HG03457 (cell line): ENCODE data around the gene GATAD2B.

ENCODE experiments used
- ATAC-seq: cut with Tn5 transposase; IDR thresholded peaks from one replicate; pipeline ENCODE4 v1.9.1; 2021; ENCODE audit warnings: moderate number of reproducible peaks; ENCODE audit not compliant: unreplicated experiment

GATAD2B gene

DNA sequence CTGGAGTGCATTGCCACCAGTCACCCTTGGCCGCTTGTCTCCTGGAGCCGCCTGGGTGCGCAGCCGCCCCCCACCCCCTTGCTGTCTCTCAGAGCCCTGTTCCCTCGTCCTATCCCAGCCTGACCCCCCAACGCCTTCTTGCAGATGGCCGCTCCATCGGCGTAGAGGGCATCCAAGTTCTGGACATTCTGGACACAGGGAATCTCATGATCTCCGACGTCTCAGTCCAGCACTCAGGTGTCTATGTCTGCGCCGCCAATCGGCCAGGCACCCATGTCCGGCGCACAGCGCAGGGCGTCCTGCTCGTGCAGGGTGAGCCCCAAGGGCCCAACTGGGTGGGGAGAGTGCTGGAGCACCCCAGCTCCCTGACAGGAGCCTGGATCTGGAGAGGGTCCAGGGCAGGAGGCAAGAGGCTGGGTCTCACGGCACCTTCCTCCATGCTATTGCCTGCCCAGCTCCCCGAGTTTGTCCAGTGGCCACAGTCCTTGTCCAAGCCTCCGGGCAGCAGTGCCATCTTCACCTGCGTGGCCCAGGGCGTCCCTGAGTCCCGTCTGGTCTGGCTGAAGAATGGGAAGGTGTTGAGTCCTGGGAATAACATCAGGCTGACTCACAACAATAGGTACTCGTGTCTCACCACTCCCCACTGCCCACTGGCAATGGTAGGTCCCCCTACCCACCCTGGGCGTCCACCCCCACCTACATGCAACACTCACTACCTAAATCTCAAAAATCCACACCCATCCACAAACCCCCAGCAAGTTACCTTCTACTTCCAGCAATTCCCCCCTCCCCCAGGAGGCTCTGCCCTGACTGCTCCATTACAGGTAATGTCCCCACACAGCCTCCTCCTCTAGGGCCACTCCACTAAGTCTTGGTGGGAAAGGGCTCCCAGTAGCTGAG lies 123.0 kb downstream of the GATAD2B start:
- no peak for ATAC-seq

DNA sequence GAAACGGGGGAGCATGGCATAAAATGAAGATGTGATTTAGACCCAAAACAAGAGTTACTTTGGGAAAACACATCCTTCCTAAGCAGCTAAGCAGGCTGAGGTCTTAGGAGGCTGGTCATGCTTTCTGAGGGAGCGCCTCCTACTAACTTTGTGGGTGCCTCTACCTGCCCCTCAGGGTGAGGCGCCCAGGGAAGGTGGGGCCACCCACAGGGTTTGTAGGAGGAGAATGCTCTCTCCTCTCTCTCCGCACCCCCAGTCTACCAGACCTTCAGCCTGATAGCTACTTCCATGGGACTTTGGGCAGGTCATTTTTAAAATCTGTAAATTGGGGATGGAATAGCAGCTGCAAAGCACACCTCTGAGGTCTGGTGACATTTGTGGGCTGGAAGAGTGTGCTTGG lies 123.8 kb downstream of the GATAD2B start:
- ATAC-seq: no peak

GRCh38 chr1:153798468-153798780 lies 124.3 kb downstream of the GATAD2B start:
- ATAC-seq: no peak

- no peak for ATAC-seq
These were observed 125.7 kb downstream of the GATAD2B start for GRCh38 chr1:153796786-153797659.

DNA sequence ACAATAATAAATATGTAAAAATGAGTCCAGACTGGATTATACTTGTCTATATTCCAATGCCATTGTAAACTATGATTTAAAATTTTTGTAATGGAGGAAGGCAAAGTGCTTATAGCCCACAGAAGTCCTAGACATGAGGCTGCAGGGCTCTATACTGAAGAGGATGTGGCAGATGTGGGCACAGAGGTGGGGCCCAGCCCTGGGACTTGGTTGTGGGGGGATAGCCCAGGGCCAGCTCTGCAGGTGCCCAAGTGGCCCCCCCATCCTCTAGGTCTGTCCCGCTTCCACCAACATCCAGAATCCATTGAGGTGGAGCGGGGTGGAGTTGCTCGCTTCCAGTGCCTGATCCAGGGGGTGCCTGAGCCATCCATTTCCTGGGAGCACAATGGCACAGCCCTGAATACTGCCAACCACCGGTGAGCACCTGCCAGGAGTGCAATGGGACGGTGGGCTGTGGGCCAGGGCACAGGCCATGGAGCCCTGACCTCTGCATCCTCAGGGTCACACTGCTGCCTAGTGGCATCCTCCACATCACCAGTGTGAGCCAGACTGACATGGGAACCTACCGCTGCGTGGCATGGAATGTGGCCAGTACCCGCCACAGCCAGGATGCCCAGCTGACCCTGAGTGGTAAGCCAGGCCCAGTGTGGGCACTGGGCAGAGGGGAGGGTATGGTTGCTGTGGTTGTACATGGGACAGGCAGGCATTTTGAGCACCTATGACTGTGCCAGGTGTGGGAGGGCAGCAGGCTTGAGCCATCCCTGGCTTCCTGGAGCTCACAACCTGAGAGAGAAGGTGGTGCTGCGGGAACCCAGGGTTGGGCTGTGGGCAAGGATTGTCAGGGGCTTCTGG lies 126.6 kb downstream of the GATAD2B start:
- ATAC-seq: no peak

- no peak for ATAC-seq
These were observed 127.4 kb downstream of the GATAD2B start for GRCh38 chr1:153795330-153795837.

DNA sequence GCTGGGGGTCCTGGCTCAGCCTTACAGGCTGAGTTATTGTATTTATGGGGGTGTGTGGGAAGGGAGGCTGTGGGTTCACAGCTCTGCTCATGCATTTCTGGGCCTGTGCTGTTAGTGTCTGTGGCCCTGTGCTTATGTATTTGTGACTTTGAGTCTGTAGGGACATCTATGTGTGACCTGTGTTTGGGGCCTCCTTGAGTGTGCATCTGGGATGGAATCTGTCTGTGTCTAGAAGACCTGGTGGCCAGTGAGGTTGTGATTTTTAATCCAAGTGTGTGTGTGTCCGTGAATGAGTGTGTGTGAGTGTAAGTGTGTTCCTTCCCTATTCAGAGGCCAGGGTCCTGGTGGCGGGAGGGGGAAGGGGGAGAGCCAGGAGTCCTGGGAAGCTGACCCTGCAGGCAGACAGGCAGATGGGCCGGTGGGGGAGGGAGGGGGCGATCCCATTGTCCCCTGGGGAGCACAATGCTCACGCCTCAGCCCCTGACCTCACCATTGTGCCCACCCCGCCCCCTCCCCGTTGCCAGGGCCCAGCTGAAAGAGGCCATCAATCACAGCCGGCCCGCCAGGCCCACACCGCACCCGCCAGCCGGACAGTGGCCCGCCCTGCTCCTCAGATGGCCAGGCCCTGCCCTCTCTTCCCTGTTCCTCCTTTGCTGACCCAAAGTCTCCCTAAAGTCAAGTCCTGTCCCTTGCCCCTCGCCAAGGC lies 128.0 kb downstream of the GATAD2B start:
- no peak for ATAC-seq

- ATAC-seq: no peak
These were observed 128.7 kb downstream of the GATAD2B start for GRCh38 chr1:153793973-153794615.

DNA sequence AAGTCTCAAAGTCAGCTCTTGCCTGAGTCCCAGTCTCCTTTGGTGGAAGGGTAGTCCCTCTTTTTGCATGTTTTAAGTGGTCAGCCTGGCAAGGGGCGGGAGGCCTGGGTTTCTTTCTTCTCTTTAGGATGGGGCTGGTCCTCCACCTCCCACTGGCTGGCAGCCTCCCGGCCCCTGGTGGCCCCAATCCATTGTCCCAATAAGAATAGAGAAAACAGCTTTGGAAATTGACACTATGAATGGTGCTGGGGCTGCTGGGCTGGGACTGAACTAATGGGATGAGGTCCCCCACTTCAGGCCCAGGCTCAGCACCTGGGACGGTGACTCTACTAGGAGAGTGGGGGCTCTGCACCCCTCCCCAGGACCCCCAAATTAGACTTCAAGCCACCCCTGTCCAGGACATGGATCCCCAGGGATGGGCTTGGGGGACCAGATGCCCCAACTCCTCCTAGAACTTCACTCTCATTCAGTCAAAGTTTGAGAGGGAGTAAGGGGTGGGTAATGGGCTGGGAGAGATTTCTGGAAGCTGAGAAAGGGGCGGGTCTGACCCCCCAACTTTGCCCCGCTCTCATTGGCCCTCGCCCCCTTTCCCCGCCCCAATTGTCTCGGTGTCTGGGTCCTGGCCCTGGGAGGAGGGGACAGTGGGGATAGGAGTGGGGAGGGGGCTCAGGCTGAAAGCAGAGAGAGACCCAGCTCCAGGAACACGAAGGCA lies 129.4 kb downstream of the GATAD2B start:
- no peak for ATAC-seq

DNA sequence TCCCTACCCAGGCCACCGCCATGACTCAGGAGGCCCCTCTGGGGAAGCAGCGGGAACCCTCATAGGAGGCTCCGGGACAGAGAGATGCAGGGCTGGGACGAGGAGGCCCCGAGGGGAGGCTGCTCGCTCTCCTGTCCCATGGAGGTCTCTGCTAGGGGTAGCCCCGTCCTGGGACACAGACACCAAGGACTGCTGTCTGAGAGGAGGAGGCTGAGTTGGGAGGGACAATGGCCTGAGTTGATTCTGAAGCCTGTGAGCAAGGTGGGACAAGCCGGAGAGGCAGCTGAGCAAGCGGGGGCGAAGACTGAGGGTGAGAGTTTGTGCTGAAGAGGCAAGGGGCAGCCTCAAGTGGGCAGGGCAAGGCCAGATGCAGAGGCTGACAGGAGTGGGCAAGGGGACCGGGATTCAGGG lies 130.1 kb downstream of the GATAD2B start:
- no peak for ATAC-seq

DNA sequence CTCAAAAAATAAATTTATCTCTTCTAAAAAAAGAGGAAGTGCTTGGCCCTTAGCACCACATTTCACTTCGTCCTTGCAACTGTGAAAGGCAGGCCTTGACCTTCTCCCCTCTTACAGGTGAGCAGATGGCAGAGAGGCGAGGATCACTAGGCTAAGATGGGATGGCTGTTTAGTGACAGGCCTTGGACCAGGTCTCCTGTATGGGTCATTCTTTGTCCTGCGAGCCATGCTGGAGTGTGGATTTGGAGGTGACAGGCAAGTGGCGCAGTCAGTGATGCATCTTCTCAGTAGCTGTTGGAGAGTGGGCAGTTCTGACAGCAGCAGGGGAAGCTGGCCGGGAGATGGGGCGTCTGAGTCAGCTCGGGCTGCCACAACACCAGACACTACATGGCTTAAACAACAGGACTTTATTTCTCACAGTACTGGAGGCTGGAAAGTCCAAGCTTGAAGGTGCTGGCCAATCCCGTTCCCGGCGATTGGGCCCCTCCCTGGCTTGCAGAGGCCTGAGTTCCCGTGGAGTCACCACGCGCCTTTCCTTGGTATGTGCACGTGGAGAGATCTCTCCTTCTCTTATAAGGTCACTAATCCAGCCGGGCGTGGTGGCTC lies 131.0 kb downstream of the GATAD2B start:
- ATAC-seq: no peak

DNA sequence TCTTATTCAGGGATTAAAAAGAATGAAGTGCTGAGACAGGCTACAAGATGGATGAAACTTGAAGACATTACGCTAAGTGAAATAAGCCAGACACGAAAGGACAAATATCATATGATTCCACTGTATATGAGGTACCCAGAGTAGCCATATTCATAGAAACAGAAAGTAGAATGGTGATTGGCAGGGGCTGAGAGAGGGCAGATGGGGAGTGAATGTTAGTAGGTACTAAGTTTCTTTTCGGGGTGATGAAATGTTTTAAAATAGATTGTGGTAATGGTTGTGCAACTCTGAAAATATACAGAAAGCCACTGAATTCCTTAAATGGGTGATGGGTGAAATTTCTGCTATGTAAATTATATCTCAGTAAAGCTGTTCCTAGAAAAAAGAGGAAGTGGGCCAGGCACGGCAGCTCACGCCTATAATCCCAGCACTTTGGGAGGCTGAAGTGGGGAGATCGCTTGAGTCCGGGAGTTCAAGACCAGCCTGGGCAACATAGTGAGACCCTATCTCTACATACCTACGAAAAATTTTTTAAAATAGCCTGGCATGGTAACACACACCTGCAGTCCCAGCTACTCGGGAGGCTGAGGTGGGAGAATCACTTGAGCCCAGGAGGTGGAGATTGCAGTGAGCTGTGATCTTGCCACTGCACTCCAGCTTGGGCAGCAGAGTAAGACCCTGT lies 131.7 kb downstream of the GATAD2B start:
- ATAC-seq: peak; percentile 66

GRCh38 chr1:153790313-153790965 lies 132.3 kb downstream of the GATAD2B start:
- no peak for ATAC-seq

DNA sequence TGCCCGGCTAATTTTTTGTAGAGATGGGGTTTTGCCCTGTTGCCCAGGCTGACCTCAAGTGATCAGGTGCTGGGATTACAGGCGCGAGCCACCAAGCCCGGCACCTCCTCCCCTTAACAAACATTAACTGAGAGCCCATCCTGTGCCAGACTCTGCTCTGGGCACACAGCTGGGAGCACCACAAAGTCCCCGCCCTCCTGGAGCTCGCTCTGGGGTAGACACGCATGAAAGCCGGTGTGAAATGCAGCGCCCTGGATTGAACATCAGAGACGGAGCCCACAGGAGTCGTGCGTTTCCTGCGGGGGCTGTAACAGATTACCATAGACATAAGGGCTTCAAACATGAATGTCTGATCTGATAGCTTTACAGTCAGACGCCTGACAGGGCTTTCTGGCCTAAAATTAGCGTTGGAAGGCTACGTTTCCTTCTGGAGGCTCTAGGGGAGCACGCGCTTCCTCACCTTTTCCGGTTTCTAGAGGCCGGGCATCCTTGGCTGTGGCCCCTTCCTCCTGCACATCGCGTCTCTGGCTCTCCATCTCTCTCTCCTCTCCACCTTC lies 133.2 kb downstream of the GATAD2B start:
- no peak for ATAC-seq

- no peak for ATAC-seq
These were observed 136.6 kb downstream of the GATAD2B start for GRCh38 chr1:153786038-153786790.
